ENCODE results near the gene SCAPER. TPM values are rescaled to one million over a fixed set of nuclear protein-coding genes. Genes with fewer than 3 reads are reported as not detected.

Gene SCAPER
- total RNA-seq, 1 donor: 8.3 TPM

- H3K4me3 ChIP-seq (ENCODE audit: insufficient read depth, low read length): no peak overlapping the region
- H3K36me3 ChIP-seq (ENCODE audit: insufficient read depth, low read length): no peaks in the 10 kb centered on the region
- no peak overlapping the region for H3K4me2 ChIP-seq (ENCODE audit: insufficient read depth, low read length)
- no peaks in the 10 kb centered on the region for H3K9me3 ChIP-seq (ENCODE audit: low read depth, low read length)
- no peaks in the 10 kb centered on the region for H4K20me1 ChIP-seq (ENCODE audit: insufficient read depth, low read length)
- H3K27ac ChIP-seq (ENCODE audit: low read depth, low read length): no peak overlapping the region
- H3K27me3 ChIP-seq (ENCODE audit: insufficient read depth, low read length): peaks cover 11% of the 10 kb centered on the region
- no peak for DNase-seq (ENCODE audit: insufficient read length, low spot score, missing footprints)
- H3K79me2 ChIP-seq (ENCODE audit: insufficient read depth, low read length): no peaks in the 10 kb centered on the region
- no peak for TF ChIP-seq CTCF (IDR thresholded peaks at IDR 0.05; ENCODE audit: extremely low read depth, low read depth, low read length)
- no peak overlapping the region for H2AFZ ChIP-seq (ENCODE audit: low read length)
- no peaks in the 10 kb centered on the region for H3K4me1 ChIP-seq (ENCODE audit: insufficient read depth, low read length)
Observed at GRCh38 chr15:76912430-76912829, 7.3 kb upstream of the SCAPER start.

- Histone ChIP-seq H2AFZ (ENCODE audit: low read length) (peak overlapping the region; percentile 99), H3K9me3 (ENCODE audit: low read depth, low read length) (no peaks in the 10 kb centered on the region), H3K4me2 (ENCODE audit: insufficient read depth, low read length) (peak overlapping the region; percentile 93), H4K20me1 (ENCODE audit: insufficient read depth, low read length) (no peaks in the 10 kb centered on the region), H3K79me2 (ENCODE audit: insufficient read depth, low read length) (peaks cover 4% of the 10 kb centered on the region), H3K27me3 (ENCODE audit: insufficient read depth, low read length) (no peaks in the 10 kb centered on the region), H3K27ac (ENCODE audit: low read depth, low read length) (no peak overlapping the region), H3K4me3 (ENCODE audit: insufficient read depth, low read length) (peak overlapping the region; percentile 90), H3K36me3 (ENCODE audit: insufficient read depth, low read length) (no peaks in the 10 kb centered on the region), H3K4me1 (ENCODE audit: insufficient read depth, low read length) (peaks cover 12% of the 10 kb centered on the region)
- TF ChIP-seq CTCF (IDR thresholded peaks at IDR 0.05; ENCODE audit: extremely low read depth, low read depth, low read length): no peak
- DNase-seq (ENCODE audit: insufficient read length, low spot score, missing footprints): no peak
Observed at GRCh38 chr15:76905855-76906254, 715 bp upstream of the SCAPER start.

GRCh38 chr15:76904461-76905012 lies 603 bp downstream of the SCAPER start:
- Histone ChIP-seq H3K79me2 (ENCODE audit: insufficient read depth, low read length) (peaks cover 6% of the 10 kb centered on the region), H3K36me3 (ENCODE audit: insufficient read depth, low read length) (no peaks in the 10 kb centered on the region), H3K9me3 (ENCODE audit: low read depth, low read length) (no peaks in the 10 kb centered on the region), H3K4me2 (ENCODE audit: insufficient read depth, low read length) (peak overlapping the region; percentile 93), H3K27ac (ENCODE audit: low read depth, low read length) (no peak overlapping the region), H3K27me3 (ENCODE audit: insufficient read depth, low read length) (no peaks in the 10 kb centered on the region), H4K20me1 (ENCODE audit: insufficient read depth, low read length) (no peaks in the 10 kb centered on the region), H3K4me1 (ENCODE audit: insufficient read depth, low read length) (peaks cover 12% of the 10 kb centered on the region), H2AFZ (ENCODE audit: low read length) (peak overlapping the region; percentile 94), H3K4me3 (ENCODE audit: insufficient read depth, low read length) (peak overlapping the region; percentile 90)
- DNase-seq (ENCODE audit: insufficient read length, low spot score, missing footprints): no peak
- no peak for TF ChIP-seq CTCF (IDR thresholded peaks at IDR 0.05; ENCODE audit: extremely low read depth, low read depth, low read length)

- no peak overlapping the region for H3K4me3 ChIP-seq (ENCODE audit: insufficient read depth, low read length)
- H3K27ac ChIP-seq (ENCODE audit: low read depth, low read length): no peak overlapping the region
- H4K20me1 ChIP-seq (ENCODE audit: insufficient read depth, low read length): no peaks in the 10 kb centered on the region
- no peaks in the 10 kb centered on the region for H3K27me3 ChIP-seq (ENCODE audit: insufficient read depth, low read length)
- no peak overlapping the region for H2AFZ ChIP-seq (ENCODE audit: low read length)
- H3K9me3 ChIP-seq (ENCODE audit: low read depth, low read length): no peaks in the 10 kb centered on the region
- DNase-seq (ENCODE audit: insufficient read length, low spot score, missing footprints): no peak
- H3K36me3 ChIP-seq (ENCODE audit: insufficient read depth, low read length): no peaks in the 10 kb centered on the region
- peak; percentile 40 for TF ChIP-seq CTCF (IDR thresholded peaks at IDR 0.05; ENCODE audit: extremely low read depth, low read depth, low read length)
- H3K4me2 ChIP-seq (ENCODE audit: insufficient read depth, low read length): no peak overlapping the region
- H3K4me1 ChIP-seq (ENCODE audit: insufficient read depth, low read length): peaks cover 12% of the 10 kb centered on the region
- H3K79me2 ChIP-seq (ENCODE audit: insufficient read depth, low read length): peaks cover 6% of the 10 kb centered on the region
Observed at GRCh38 chr15:76903251-76903681, 1.9 kb downstream of the SCAPER start.
